NCI-H526 (cell line): Measurements from ENCODE around the gene NBEA.

ENCODE experiments used
- DNase-seq, 2 experiments: peaks; one replicate each; lab custom pipeline; 2025; lab: John Stamatoyannopoulos, UW

The NBEA gene

GRCh38 chr13:35573639-35574038 is 631.6 kb downstream of the NBEA start:
- DNase-seq, result no peak

DNA sequence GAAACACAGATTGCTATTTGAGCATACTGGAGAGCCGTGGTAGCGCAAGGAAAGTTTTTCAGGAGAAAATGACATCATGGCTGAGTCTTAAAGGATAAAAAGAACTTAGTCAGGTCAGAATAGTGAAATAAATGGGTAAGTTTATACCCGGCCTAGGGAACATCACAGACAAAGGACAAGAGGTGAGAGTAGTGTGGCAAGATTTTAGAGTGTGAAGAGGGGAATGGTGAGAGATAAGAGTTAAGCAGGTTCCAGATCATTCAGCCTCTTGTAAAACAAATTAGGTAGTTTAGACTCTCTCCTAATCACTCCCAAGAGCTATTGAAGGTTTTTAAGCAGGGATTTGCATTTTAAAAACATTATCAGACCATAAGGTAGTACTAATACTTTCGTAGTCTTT is 650.4 kb downstream of the NBEA start:
- DNase-seq, result no peak

GRCh38 chr13:35593651-35594050 is 651.6 kb downstream of the NBEA start:
- no peak for DNase-seq

DNA sequence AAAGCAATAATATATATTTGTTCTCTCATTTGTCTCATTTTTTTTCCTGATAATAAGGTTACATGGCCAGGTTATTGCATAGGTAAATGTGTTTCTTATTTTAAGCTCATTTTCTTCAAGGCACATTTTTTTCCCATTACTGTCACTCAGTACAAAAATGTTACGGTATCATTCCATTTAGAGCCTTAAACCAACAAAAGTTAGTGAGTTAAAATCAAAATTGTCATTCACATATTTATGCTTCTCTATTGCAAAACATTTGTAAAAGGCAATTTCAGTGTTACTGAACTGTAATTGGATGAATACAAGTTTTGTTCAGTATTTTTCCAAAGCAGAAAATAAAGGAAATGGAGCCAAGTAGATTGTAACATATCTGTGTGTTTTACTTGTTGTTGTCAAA is 652.0 kb downstream of the NBEA start:
- no peak for DNase-seq

DNA sequence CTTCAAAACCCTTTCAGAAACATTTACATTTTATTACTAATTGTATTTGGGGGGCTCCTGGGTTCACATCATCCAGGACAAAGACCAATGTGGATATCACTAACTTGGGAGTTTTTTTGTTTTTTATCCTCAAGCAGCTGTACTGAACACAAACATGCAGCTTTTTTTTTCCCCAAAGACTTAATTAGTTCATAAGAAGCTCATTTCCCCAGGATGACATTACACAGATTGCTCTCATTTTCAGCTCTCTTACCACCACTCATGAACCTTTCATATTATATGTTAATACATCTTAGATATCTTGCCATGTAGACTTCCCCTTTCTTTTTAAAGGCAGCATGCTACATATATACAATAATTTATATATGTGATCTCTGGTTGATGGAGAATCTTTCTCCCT is 653.1 kb downstream of the NBEA start:
- no peak for DNase-seq

DNA sequence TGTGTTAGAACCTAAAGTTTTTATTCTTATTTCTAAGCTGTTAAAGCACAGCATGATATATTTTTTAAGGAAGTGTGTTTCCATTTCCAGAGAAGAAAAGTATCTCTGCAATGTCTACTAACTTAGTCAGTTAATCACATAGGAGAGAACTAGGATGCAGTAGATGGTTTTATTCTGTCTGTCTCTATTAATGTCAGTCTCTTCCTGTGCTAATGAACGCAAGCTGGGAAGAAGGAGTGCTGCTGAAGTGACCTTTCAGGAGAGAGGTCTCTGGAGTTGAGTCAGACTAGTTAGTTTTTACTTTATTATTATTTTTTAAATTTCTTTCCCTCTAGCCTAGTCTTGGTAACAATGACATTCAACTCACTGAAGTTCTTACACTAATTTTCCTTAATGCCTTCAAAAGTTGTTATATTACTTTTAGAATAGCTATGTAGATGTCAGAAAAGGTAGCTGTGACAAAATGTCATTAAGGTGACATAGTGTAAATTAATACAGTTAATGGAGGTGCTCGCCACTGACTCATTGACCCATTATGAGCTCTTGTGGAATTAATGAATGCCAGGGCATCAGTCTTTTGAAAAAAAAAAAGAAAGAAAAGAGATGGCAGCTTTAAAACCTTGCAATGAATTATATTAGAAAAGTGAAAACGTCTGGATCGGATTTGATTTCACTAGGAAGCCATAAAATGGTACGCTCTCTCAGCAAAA is 654.4 kb downstream of the NBEA start:
- no peak for DNase-seq

DNA sequence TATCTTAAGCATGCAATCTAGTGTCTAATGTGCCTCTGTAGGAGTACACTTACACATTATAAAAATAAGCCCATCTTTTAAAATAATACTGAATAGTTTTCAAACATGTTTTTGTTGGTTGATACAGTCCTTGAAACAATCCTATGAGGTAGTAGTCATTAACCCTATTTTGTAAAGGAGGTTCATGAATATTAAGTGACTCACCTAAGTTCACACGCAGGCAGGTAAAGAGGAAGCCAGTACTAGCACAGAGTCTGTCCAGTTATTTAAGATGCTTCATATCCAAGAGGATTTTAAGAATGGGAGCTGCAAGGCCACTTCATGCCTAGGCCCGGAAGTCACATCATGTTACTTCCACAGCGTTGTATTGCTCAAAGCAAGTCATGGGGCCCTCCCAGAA is 655.4 kb downstream of the NBEA start:
- no peak for DNase-seq

DNA sequence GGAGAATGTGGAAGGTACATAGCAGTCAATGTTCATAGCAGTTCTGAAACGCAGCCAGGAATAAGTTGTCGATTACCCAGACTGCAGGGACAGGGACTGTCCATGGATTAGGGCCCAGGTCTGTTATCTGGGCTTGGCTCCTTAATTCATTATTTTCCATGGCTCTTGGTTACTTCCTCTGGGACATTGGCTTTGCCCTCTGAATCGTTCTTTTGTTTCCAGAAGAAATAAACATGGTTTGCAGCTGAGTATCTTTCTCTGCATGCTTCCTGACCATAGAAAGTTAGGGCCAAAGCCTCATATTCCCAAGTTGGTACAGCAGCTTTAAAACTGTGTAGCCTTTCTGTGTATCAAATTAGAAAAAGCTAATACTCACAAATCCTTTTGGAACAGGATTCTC is 656.2 kb downstream of the NBEA start:
- DNase-seq, result no peak

DNA sequence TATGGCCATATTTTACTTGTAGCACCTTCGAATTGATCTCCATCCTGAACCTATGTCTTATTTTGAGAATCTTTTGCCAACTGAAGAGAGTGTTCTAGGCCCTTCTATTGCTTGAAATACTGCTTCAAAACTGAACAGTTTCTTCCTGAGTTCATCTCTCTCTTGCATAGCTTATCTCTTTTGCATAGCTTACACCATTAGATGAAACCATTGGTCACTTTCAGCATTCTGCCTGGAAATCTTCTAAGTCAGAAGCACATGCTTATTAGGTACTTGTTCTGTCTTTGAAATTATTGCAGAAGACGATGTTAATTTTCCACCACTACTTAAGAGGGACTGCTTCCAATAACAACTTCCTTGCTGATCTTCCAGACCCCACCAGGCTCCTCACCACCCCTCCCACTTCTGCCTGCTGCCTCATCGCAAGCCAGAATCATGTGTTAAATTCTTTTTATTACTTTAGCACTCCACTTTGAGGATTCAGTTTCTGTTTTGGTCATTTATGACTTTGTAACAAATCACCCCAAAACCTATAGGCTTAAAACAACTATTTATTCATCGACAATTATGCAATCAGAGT is 656.8 kb downstream of the NBEA start:
- DNase-seq, result no peak

DNA sequence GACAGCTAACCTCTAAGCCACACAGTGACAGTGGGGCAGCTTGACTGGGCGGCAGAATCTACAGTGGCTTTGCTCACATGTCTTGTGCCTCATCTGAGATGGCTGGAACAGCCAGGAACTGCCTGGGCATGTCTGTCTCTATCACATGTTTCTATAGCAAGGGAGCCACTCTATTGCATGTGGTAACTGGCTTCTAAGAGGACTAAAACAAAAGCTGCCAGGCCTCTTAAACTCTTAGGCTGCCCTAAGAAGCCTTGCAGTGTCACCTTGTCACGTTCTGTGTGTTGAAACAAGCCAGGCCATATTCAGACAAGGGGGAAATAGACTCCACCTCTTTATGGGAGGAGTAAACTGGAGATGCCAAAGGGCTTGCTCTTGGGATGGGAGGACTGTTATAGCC is 657.3 kb downstream of the NBEA start:
- DNase-seq, result no peak

- DNase-seq, result no peak
These were observed 658.1 kb downstream of the NBEA start for GRCh38 chr13:35600137-35600536.

DNA sequence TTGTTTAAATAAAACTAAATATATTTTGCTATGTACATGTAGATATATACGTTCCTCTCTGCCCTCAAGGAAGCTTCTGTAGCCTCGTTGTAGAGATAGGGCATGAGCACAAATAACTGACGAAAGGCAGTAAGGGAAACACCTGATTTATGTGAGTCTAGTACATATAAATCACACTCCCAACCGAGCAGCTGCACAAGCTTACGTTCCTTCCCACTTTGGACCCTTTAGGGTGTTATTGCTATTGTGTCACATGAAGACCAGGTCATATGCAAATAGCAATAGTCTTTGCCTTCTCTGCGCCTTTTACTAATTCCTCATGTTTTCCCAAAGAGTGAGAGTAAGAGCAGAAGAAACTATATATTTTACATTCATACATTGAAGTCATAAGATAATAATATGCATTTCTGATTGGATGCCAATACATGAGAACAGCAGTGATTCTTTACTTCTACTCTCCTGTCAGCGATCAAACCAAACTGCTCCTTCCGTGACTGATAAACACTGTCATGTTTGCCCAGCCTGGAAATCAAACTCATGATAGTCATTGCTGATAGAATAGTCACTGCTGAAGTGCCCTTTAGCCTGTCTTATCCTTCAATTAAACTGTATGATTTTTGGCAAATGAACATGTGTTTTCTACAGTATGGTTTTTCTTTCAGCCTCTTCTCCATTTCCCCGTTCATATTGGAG is 661.7 kb downstream of the NBEA start:
- DNase-seq, result no peak

GRCh38 chr13:35614666-35615065 is 672.6 kb downstream of the NBEA start:
- no peak for DNase-seq

GRCh38 chr13:35617420-35617819 is 675.4 kb downstream of the NBEA start:
- no peak for DNase-seq

DNA sequence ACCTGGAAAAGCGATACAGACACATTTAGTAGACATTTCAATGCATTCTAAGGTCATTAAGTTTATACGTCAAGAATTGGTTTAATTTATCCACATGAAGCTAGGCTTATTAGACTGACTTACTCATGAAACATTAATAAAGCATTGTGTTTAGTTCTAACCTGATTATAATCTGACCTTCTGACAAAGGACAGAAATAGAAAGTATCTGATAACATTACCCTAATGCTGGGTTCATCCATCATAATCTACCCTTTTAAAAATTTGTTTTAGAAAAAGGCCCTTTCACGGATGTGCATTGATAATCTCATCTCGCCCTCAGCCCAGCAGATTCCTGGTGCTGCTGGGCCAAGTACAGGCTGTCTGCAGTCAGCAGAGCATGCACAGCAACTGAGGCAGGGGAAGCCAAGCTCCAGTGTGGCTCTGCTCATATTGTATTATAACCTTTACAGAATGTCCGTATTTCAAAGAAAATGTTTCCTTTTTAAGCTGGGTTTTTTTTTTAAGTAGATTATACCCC is 676.6 kb downstream of the NBEA start:
- no peak for DNase-seq

DNA sequence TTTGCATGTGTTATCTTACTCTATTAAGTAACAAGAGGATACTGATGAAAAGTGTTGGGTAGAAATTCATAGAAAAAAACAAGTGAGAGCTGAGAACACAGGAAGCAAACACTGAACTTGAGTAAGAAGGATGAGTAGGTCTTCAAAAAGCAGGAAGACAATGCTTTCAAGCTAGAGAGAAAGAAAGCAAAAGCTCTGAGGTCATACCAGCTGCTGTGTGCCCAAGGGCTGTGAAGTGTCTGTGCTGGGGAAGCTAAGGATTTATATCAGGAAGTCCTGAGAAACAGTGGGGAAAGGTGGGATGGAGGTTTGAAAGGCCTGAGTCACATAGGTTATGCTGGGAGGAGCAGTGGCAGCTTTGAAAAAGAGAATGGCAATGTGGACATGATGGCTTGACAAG is 679.9 kb downstream of the NBEA start:
- no peak for DNase-seq

GRCh38 chr13:35629026-35629425 is 687.0 kb downstream of the NBEA start:
- DNase-seq, result no peak

DNA sequence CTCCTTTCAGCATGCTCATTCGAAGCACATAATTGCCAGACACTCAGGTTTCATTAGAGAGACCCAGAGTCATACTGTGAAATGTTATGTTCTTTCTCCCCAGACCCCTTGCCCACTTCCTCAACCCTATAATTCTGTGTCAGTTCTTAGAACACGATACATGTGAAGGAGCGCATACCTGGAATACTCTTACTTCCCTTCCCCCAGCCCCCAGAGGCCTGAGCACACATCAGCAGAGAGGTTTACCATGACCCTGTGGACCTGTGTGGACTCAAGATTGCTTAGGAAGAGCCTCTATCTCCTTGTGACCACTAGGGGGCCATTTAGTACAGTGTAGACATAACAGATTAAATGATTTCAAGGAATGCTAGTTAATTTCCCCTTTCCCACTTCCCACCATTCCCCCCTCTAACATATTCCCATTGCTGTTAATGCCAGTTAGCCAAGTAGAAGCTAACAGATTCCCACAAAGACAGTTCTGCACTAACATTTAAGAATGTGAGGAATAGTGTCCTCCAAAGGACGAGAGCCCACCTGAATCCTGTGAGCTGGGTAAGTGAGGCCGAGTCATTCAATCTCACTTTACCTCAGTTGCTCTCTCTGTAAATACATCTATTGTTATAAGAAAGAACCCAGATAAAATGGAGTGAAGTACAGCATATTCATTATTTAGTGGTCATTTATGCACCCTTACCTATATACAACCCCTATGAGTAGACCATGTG is 688.6 kb downstream of the NBEA start:
- DNase-seq, result peak; percentile 38 to 77

GRCh38 chr13:35631666-35632065 is 689.6 kb downstream of the NBEA start:
- no peak for DNase-seq

GRCh38 chr13:35643625-35644024 is 701.6 kb downstream of the NBEA start:
- no peak for DNase-seq

DNA sequence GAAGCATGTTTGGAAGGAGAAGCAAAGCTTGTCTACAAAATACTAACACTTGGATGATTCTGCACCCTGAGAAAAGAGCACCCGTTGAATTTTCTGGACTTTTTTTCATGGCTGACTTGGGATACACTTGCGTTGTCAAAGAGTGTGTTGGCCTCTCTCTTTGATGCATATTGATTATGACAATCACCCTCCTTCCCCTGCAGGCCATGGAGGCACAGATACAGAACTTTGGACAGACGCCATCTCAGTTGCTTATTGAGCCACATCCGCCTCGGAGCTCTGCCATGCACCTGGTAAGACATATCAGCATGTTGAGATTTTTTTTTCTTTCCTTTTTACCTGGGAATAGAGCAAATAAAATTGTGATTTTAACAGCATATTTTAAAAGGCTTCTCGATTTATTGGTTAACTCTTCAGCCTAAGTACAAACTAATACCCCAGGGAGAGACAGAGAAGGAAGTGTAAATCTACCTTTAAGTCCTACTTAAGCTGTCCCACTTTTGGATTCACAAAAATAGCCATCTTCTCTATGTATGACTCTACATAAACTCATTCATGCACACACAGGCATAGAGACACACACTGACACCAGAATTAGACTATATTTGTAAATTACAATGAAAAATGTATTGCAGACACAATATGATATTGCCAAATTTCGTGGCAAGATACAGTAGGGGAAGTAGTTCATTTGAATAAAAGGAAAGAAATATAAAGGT is 704.1 kb downstream of the NBEA start:
- no peak for DNase-seq

DNA sequence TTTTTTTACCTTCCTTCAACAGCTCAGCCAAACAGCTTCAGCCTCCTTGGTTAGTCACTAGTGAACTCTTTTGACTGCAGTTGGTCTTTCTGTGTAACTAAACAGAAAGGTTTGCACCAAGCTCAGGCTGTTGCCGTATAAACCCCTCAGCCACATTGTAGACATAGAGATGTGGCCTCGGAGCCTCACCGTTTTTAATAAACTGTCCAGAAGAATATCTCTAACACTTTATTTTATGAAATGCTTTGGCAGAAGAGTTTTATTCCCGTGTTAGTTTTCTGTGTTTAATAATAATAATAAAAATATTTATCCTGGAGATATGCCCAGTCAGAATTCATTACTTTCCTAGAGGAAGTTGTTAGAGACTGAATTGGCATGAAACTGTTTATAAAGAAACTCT is 706.1 kb downstream of the NBEA start:
- DNase-seq, result no peak
